Mammary epithelial cell (primary cell): ENCODE results near the gene C1orf226.

Experiments
- CTCF ChIP-seq, 2 donors: IDR thresholded peaks in 1 of 2; conservative IDR thresholded peaks in 1 of 2; 2 replicates each; pipeline ENCODE4 v1.5.1; 2011 to 2012; ENCODE audit warnings: inconsistent platforms in 2 of 2, low read length in 2 of 2, mild to moderate bottlenecking in 2 of 2, control low read depth in 1 of 2, low read depth in 1 of 2; ENCODE audit not compliant: insufficient read depth in 1 of 2; ENCODE audit errors: extremely low read depth in 1 of 2
- EZH2 ChIP-seq: IDR thresholded peaks from 2 replicates; pipeline ENCODE4 v1.6.1; 2012; ENCODE audit warnings: low read length, inconsistent platforms, borderline replicate concordance

- TF ChIP-seq CTCF (conservative IDR thresholded peaks at IDR 0.05 in 1 of 2, IDR thresholded peaks at IDR 0.05 in 1 of 2; ENCODE audit: extremely low read depth in 1 of 2, insufficient read depth in 1 of 2, low read depth in 1 of 2, low read length in 2 of 2) (no peak), EZH2 (no peak)
These were observed 13.8 kb upstream of the C1orf226 start for GRCh38 chr1:162367772-162368171.
